PC-3 (cell line): Measurements from ENCODE around the gene PPP6R2. TPM values are rescaled to one million over a fixed set of nuclear protein-coding genes. Genes with fewer than 3 reads are reported as not detected.

Experiments
- ATAC-seq: fragments of 200-7000 bp; cut with Tn5 transposase; 2 replicates; pipeline ENCODE4 v1.9.1; 2020; ENCODE audit warnings: mild to moderate bottlenecking, moderate library complexity
- BruUV-seq: library from RNA; stranded (reverse); fragments of 400-500 nt; replicated peaks from 2 replicates; lab custom pipeline; 2021; lab: Mats Ljungman, UMichigan
- CTCF ChIA-PET: fragments of 300-600 bp; sonication (Branson Sonifier 250); formaldehyde crosslinking; loops from one replicate; lab custom pipeline; 2022; ENCODE audit warnings: antibody characterized with exemption; lab: Charles Lee
- POLR2A ChIA-PET: fragments of 300-600 bp; sonication (Branson Sonifier 250); formaldehyde crosslinking; loops from one replicate; lab custom pipeline; 2022; ENCODE audit warnings: antibody characterized with exemption; ENCODE audit not compliant: unreplicated experiment; lab: Charles Lee
- DNase-seq: peaks from one replicate; pipeline ENCODE4 v3.0.0-alpha.2; 2015
- H2AFZ ChIP-seq: fragments of 300-600 bp; sonication (generic); 2 replicates; pipeline ENCODE4 v1.6.0; 2016; ENCODE audit warnings: antibody characterized with exemption, low read length
- H3F3A ChIP-seq: fragments of 300-600 bp; sonication (generic); one replicate; pipeline ENCODE4 v1.6.0; 2017; ENCODE audit warnings: antibody characterized with exemption, low read length, control low read depth, mild to moderate bottlenecking; ENCODE audit not compliant: unreplicated experiment
- H3K27ac ChIP-seq: fragments of 300-600 bp; sonication (generic); 2 replicates; pipeline ENCODE4 v1.5.1; 2016; ENCODE audit warnings: mild to moderate bottlenecking, low read length
- H3K27me3 ChIP-seq: fragments of 300-600 bp; sonication (generic); 2 replicates; pipeline ENCODE4 v1.6.1; 2016; ENCODE audit warnings: low read length, mixed read lengths
- H3K36me3 ChIP-seq: fragments of 300-600 bp; sonication (generic); 2 replicates; pipeline ENCODE4 v1.6.1; 2016; ENCODE audit warnings: low read depth, mixed run types, low read length, mixed read lengths
- H3K4me1 ChIP-seq: fragments of 300-600 bp; sonication (generic); 2 replicates; pipeline ENCODE4 v1.5.1; 2016; ENCODE audit warnings: low read length; ENCODE audit not compliant: insufficient read depth
- H3K4me2 ChIP-seq: fragments of 300-600 bp; sonication (generic); 2 replicates; pipeline ENCODE4 v1.6.0; 2016; ENCODE audit warnings: low read length
- H3K4me3 ChIP-seq: fragments of 300-600 bp; sonication (generic); 2 replicates; pipeline ENCODE4 v1.5.1; 2016; ENCODE audit warnings: mild to moderate bottlenecking, low read length, mixed read lengths
- H3K79me2 ChIP-seq: fragments of 300-600 bp; sonication (generic); 2 replicates; pipeline ENCODE4 v1.6.1; 2017; ENCODE audit warnings: low read length, mixed read lengths
- H3K9ac ChIP-seq: fragments of 300-600 bp; sonication (generic); 2 replicates; pipeline ENCODE4 v1.6.0; 2016; ENCODE audit warnings: mild to moderate bottlenecking, low read length
- H3K9me2 ChIP-seq: fragments of 300-600 bp; sonication (generic); replicated peaks from 2 replicates; pipeline ENCODE4 v1.6.1; 2016; ENCODE audit warnings: mixed run types, low read length, mixed read lengths
- H3K9me3 ChIP-seq: fragments of 300-600 bp; sonication (generic); 2 replicates; pipeline ENCODE4 v1.6.1; 2016; ENCODE audit warnings: low read length, mixed read lengths
- H4K20me1 ChIP-seq: fragments of 300-600 bp; sonication (generic); 2 replicates; pipeline ENCODE4 v1.6.1; 2016; ENCODE audit warnings: low read length, mixed read lengths
- EZH2 ChIP-seq: fragments of 300-600 bp; sonication (generic); IDR thresholded peaks from one replicate; pipeline ENCODE4 v1.6.1; 2017; ENCODE audit warnings: antibody characterized with exemption, mild to moderate bottlenecking, low read length; ENCODE audit not compliant: unreplicated experiment
- EZH2phosphoT487 ChIP-seq: fragments of 300-600 bp; sonication (generic); IDR thresholded peaks from 2 replicates; pipeline ENCODE4 v1.6.1; 2018; ENCODE audit warnings: mild to moderate bottlenecking, antibody characterized with exemption, low read length, borderline replicate concordance
- intact Hi-C: fragments of 100-400 bp; cut with micrococcal nuclease; formaldehyde crosslinking; loops from 2 replicates; pipeline ENCODE4 v1.9.0; 2023
- total RNA-seq: library from RNA; depleted of rRNA; stranded (reverse); fragments of >200 nt; gene quantifications from 2 replicates; pipeline ENCODE4 v1.2.3, GENCODE V29; 2014
- TF ChIP-seq, protein P1 (sequence below): fragments of 300-600 bp; sonication (generic); conservative IDR thresholded peaks from 2 replicates; pipeline ENCODE4 v1.5.1; 2017; ENCODE audit warnings: antibody characterized with exemption, low read depth, mild to moderate bottlenecking, low read length

PPP6R2 gene
- total RNA-seq, 1 experiment from 2014 or later = 46.2 TPM

DNA sequence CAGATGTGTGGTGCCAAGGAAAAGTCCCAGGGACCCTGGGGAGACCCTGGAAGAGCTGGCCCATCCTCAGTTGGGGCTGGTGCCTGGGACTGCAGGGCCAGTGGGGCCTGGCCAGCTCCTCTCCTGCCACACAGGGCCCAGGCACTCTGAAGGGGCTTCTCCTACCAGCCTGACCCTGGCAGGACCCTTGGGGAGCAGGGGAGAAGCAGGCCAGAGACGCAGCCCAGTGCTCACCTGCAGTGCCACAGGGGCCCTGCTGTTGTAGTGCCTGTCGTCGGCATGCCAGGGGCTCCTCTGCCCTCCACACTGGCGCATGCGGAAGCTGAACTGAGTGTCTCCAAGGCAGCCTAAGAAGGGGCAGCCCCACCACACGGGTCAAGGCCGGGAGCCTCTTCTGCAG lies 25.5 kb upstream of the PPP6R2 start:
- H3K27me3 ChIP-seq = no peaks in the 10 kb centered on the region
- CTCF ChIA-PET = no interaction called here
- DNase-seq = no peak
- no peak overlapping the region for H3K4me3 ChIP-seq
- no peak overlapping the region for H3K9ac ChIP-seq
- TF ChIP-seq EZH2 (no peak), EZH2phosphoT487 (no peak)
- TF ChIP-seq, protein P1, sequence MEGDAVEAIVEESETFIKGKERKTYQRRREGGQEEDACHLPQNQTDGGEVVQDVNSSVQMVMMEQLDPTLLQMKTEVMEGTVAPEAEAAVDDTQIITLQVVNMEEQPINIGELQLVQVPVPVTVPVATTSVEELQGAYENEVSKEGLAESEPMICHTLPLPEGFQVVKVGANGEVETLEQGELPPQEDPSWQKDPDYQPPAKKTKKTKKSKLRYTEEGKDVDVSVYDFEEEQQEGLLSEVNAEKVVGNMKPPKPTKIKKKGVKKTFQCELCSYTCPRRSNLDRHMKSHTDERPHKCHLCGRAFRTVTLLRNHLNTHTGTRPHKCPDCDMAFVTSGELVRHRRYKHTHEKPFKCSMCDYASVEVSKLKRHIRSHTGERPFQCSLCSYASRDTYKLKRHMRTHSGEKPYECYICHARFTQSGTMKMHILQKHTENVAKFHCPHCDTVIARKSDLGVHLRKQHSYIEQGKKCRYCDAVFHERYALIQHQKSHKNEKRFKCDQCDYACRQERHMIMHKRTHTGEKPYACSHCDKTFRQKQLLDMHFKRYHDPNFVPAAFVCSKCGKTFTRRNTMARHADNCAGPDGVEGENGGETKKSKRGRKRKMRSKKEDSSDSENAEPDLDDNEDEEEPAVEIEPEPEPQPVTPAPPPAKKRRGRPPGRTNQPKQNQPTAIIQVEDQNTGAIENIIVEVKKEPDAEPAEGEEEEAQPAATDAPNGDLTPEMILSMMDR = no peak
- no peaks in the 10 kb centered on the region for H3K9me2 ChIP-seq
- intact Hi-C loops = no loop called here
- no peaks in the 10 kb centered on the region for H3K79me2 ChIP-seq
- ATAC-seq = no peak
- no peaks in the 10 kb centered on the region for H4K20me1 ChIP-seq
- H3K9me3 ChIP-seq = no peaks in the 10 kb centered on the region
- POLR2A ChIA-PET = no interaction called here
- no peak overlapping the region for H3K27ac ChIP-seq
- no peaks in the 10 kb centered on the region for H3K36me3 ChIP-seq
- no peak overlapping the region for H2AFZ ChIP-seq
- no peaks in the 10 kb centered on the region for H3F3A ChIP-seq
- no TSS peak for BruUV-seq
- no peak overlapping the region for H3K4me2 ChIP-seq
- no peaks in the 10 kb centered on the region for H3K4me1 ChIP-seq

DNA sequence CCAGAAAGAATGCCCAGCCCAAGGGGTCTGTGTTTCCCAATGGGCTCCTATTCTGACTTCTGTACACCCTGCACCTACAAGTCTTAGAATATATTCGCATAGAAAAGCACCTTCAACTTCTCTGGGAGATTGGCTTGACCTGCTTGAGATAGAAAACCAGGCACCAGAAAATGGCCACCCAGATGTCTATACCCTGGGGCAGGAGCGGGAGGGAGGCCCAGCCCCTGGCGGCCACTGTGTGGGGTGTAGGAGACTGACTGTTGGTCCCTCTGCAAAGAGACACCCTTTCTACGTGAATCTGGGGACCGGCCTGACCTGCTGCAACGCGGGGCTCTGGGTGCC lies 24.8 kb upstream of the PPP6R2 start:
- H3K9me3 ChIP-seq = no peaks in the 10 kb centered on the region
- H4K20me1 ChIP-seq = no peaks in the 10 kb centered on the region
- intact Hi-C loops = no loop called here
- ChIA-PET CTCF (no interaction called here), POLR2A (no interaction called here)
- no peak overlapping the region for H2AFZ ChIP-seq
- no peaks in the 10 kb centered on the region for H3F3A ChIP-seq
- no peak for ATAC-seq
- H3K27me3 ChIP-seq = no peaks in the 10 kb centered on the region
- no peak overlapping the region for H3K27ac ChIP-seq
- no peaks in the 10 kb centered on the region for H3K9me2 ChIP-seq
- DNase-seq = no peak
- no TSS peak for BruUV-seq
- no peaks in the 10 kb centered on the region for H3K79me2 ChIP-seq
- TF ChIP-seq, protein P1 = no peak
- TF ChIP-seq EZH2 = no peak
- no peak for TF ChIP-seq EZH2phosphoT487
- no peaks in the 10 kb centered on the region for H3K4me1 ChIP-seq
- H3K9ac ChIP-seq = no peak overlapping the region
- no peaks in the 10 kb centered on the region for H3K36me3 ChIP-seq
- H3K4me2 ChIP-seq = no peak overlapping the region
- no peak overlapping the region for H3K4me3 ChIP-seq

DNA sequence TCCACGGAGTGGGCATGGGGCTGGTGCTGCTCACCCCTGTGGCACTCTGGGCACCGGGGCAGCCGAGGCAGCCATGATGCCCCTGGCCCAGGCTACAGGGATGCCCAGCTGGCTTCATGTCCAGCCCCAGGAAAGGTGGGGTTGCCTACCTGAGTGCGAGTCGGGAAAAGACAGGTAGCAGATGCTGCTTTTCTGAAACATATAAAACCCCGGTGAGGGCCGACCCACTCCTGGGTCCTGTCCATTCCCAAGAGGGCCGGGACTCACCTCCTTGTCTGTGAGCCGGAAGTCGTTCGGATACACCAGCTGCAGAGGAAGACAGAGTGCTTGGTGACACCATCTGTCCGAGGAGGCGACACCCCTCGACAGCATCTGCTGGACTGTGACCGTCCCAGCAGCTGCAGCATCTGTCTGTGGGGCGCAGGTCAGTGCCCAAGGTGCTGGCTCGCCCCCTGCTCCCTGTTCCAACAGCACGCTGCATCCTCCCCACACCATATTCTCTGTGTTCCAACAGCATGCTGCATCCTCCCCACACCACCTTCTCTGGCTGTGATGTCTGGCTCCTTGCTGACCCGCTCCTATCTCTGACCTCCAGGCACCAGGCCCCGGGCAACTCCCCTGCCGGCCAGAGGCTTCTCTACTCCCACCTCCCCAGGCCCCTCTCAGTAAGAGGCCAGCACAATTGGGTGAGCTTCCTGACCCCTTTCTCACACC lies 24.3 kb upstream of the PPP6R2 start:
- Histone ChIP-seq H3F3A (no peaks in the 10 kb centered on the region), H3K36me3 (no peaks in the 10 kb centered on the region), H3K9ac (no peak overlapping the region), H3K27me3 (no peaks in the 10 kb centered on the region), H3K79me2 (no peaks in the 10 kb centered on the region), H3K4me1 (no peaks in the 10 kb centered on the region), H2AFZ (no peak overlapping the region), H3K4me3 (no peak overlapping the region), H3K4me2 (no peak overlapping the region), H3K27ac (no peak overlapping the region), H4K20me1 (no peaks in the 10 kb centered on the region), H3K9me3 (no peaks in the 10 kb centered on the region), H3K9me2 (no peaks in the 10 kb centered on the region)
- ChIA-PET CTCF (no interaction called here), POLR2A (no interaction called here)
- intact Hi-C loops = no loop called here
- no peak for ATAC-seq
- no TSS peak for BruUV-seq
- no peak for DNase-seq
- TF ChIP-seq, protein P1 = no peak
- TF ChIP-seq EZH2 (no peak), EZH2phosphoT487 (no peak)
